ENCODE results near the gene LRRC37B. TPM values are rescaled to one million over a fixed set of nuclear protein-coding genes. Genes with fewer than 3 reads are reported as not detected.
"Not testable (repeated sequence)": the region's sequence is repeated elsewhere in the genome, so short reads cannot be mapped to it uniquely, and the experiment has no call there.

LRRC37B gene
- total RNA-seq, 1 experiment from 2014 or later: 19.1 TPM

DNA sequence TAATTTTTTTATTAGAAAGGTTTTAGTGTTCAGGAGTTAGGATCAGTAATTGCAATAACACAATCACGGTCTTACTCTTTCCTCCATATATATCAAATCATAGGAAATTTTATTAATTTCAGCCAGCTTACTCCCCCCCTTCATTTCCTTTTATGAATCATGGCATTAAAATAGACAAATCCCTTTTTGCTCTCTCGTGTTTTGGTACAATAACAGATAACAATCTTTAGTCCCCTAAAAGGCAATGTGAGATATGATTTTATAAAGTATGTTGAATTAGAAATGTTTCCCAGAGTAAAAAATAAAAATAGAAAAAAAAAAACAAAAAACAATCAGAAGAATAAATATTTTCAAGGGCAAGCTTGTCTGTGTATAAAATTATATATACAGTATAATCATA lies 92.5 kb downstream of the LRRC37B start:
- Histone ChIP-seq H3K79me1 (ENCODE audit: insufficient read depth, low read depth, low read length, poor library complexity, severe bottlenecking) (no peaks in the 10 kb centered on the region), H3T11ph (ENCODE audit: low read length) (no peak overlapping the region), H3K18ac (ENCODE audit: insufficient read length, low read depth, low read length) (no peak overlapping the region), H3K23me2 (ENCODE audit: insufficient read length, low read depth, low read length, poor library complexity, severe bottlenecking) (no peaks in the 10 kb centered on the region), H3K4ac (ENCODE audit: low read depth, low read length) (no peak overlapping the region), H2BK15ac (ENCODE audit: low read depth, low read length) (no peak overlapping the region), H3K4me2 (ENCODE audit: insufficient read depth, insufficient read length, low read length) (no peak overlapping the region), H4K5ac (ENCODE audit: insufficient read length, low read depth, low read length) (no peak overlapping the region), H2AK5ac (ENCODE audit: insufficient read length, low read length) (no peak overlapping the region), H3K79me2 (ENCODE audit: insufficient read depth, low read length) (no peaks in the 10 kb centered on the region), H2BK20ac (ENCODE audit: low read depth, low read length, poor library complexity, severe bottlenecking) (no peak overlapping the region), H4K20me1 (ENCODE audit: control insufficient read depth, insufficient read depth, insufficient read length) (no peaks in the 10 kb centered on the region), H3K9me3 (ENCODE audit: control insufficient read depth, low read depth, low read length) (no peaks in the 10 kb centered on the region), H2BK12ac (ENCODE audit: insufficient read length, low read depth, low read length) (no peak overlapping the region), H3K27ac (ENCODE audit: insufficient read length, low read depth, low read length) (no peak overlapping the region), H2BK120ac (ENCODE audit: low read depth, low read length, poor library complexity, severe bottlenecking) (no peak overlapping the region), H3K23ac (ENCODE audit: insufficient read length, low read depth, low read length) (no peak overlapping the region), H3K27me3 (ENCODE audit: insufficient read depth, low read length) (no peaks in the 10 kb centered on the region), H4K8ac (replicated peaks; ENCODE audit: insufficient read length, low read depth, low read length) (no peak overlapping the region), H3K9ac (ENCODE audit: extremely low read depth, insufficient read length, low read length) (no peak overlapping the region), H3K14ac (ENCODE audit: insufficient read depth, low read length) (no peak overlapping the region), H2AFZ (ENCODE audit: low read length) (no peak overlapping the region), H3K4me1 (ENCODE audit: insufficient read depth, low read length) (peaks cover 9% of the 10 kb centered on the region; the same call in 1 of the 2 replicates), H3K56ac (ENCODE audit: insufficient read length, low read depth, low read length) (no peak overlapping the region), H4K91ac (ENCODE audit: insufficient read length, low read depth, low read length) (no peak overlapping the region), H2BK5ac (ENCODE audit: insufficient read length, low read length) (no peak overlapping the region)
- H3K9me3 Mint-ChIP-seq: no peaks in the 10 kb centered on the region
- no peak overlapping the region for H3K27ac Mint-ChIP-seq
- TF ChIP-seq, protein P1, sequence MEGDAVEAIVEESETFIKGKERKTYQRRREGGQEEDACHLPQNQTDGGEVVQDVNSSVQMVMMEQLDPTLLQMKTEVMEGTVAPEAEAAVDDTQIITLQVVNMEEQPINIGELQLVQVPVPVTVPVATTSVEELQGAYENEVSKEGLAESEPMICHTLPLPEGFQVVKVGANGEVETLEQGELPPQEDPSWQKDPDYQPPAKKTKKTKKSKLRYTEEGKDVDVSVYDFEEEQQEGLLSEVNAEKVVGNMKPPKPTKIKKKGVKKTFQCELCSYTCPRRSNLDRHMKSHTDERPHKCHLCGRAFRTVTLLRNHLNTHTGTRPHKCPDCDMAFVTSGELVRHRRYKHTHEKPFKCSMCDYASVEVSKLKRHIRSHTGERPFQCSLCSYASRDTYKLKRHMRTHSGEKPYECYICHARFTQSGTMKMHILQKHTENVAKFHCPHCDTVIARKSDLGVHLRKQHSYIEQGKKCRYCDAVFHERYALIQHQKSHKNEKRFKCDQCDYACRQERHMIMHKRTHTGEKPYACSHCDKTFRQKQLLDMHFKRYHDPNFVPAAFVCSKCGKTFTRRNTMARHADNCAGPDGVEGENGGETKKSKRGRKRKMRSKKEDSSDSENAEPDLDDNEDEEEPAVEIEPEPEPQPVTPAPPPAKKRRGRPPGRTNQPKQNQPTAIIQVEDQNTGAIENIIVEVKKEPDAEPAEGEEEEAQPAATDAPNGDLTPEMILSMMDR (conservative IDR thresholded peaks at IDR 0.05): no peak
- H3K36me3 Mint-ChIP-seq (ENCODE audit: insufficient read depth in 1 of 3, low read depth in 3 of 3): peaks cover 0 to 5% (median 5%) of the 10 kb centered on the region in 3 experiments; a peak in 1 of 7 replicates
- no CpG with 5 or more reads among the region's 2 CpGs for WGBS (ENCODE audit: extremely low coverage, insufficient read length, low lambda C conversion rate)
- peaks cover 27 to 31% of the 10 kb centered on the region in 2 experiments for H3K4me1 Mint-ChIP-seq
- no peak overlapping the region for H3K4me3 Mint-ChIP-seq
- H3K27me3 Mint-ChIP-seq (ENCODE audit: low read depth): no peaks in the 10 kb centered on the region
- DNase-seq: no peak

DNA sequence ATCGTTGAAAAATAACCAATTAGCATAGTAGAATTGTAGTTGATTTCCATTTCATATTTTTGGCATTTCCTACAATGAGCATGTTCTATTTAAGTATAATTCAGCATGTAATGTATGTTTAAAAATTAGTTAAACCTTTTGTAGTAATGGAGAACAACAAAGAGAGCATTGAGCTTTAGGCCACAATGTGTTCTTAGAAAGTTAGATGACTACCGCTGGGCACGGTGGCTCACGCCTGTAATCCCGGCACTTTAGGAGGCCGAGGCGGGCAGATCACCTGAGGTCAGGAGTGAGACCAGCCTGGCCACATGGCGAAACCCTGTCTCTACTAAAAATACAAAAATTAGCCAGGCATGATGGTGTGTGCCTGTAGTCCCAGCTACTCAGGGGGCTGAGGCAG lies 93.1 kb downstream of the LRRC37B start:
- not testable (repeated sequence) for H3K4me3 Mint-ChIP-seq; H3K9ac ChIP-seq (ENCODE audit: extremely low read depth, insufficient read length, low read length); H4K5ac ChIP-seq (ENCODE audit: insufficient read length, low read depth, low read length); H3K9me3 ChIP-seq (ENCODE audit: control insufficient read depth, low read depth, low read length); H4K8ac ChIP-seq (replicated peaks; ENCODE audit: insufficient read length, low read depth, low read length); H3K23me2 ChIP-seq (ENCODE audit: insufficient read length, low read depth, low read length, poor library complexity, severe bottlenecking); H3K4me1 ChIP-seq (ENCODE audit: insufficient read depth, low read length); H3K79me1 ChIP-seq (ENCODE audit: insufficient read depth, low read depth, low read length, poor library complexity, severe bottlenecking); H3K23ac ChIP-seq (ENCODE audit: insufficient read length, low read depth, low read length); H3K14ac ChIP-seq (ENCODE audit: insufficient read depth, low read length); DNase-seq; H3T11ph ChIP-seq (ENCODE audit: low read length); H3K4me2 ChIP-seq (ENCODE audit: insufficient read depth, insufficient read length, low read length); H4K20me1 ChIP-seq (ENCODE audit: control insufficient read depth, insufficient read depth, insufficient read length); H2AFZ ChIP-seq (ENCODE audit: low read length); H3K27me3 ChIP-seq (ENCODE audit: insufficient read depth, low read length); H3K27me3 Mint-ChIP-seq (ENCODE audit: low read depth); H2BK12ac ChIP-seq (ENCODE audit: insufficient read length, low read depth, low read length); H3K4ac ChIP-seq (ENCODE audit: low read depth, low read length); H2BK120ac ChIP-seq (ENCODE audit: low read depth, low read length, poor library complexity, severe bottlenecking); H2BK5ac ChIP-seq (ENCODE audit: insufficient read length, low read length); H4K91ac ChIP-seq (ENCODE audit: insufficient read length, low read depth, low read length); H3K27ac ChIP-seq (ENCODE audit: insufficient read length, low read depth, low read length); H3K36me3 Mint-ChIP-seq (ENCODE audit: insufficient read depth in 1 of 3, low read depth in 3 of 3); H3K56ac ChIP-seq (ENCODE audit: insufficient read length, low read depth, low read length); H3K79me2 ChIP-seq (ENCODE audit: insufficient read depth, low read length); H3K18ac ChIP-seq (ENCODE audit: insufficient read length, low read depth, low read length); H2BK20ac ChIP-seq (ENCODE audit: low read depth, low read length, poor library complexity, severe bottlenecking); H2AK5ac ChIP-seq (ENCODE audit: insufficient read length, low read length); H3K9me3 Mint-ChIP-seq; H2BK15ac ChIP-seq (ENCODE audit: low read depth, low read length)
- Mint-ChIP-seq H3K27ac (peak overlapping the region in 2 of 3 experiments; percentile 45 to 72; a peak in 2 of 7 replicates), H3K4me1 (peaks cover 27 to 31% of the 10 kb centered on the region in 2 experiments)
- WGBS (ENCODE audit: extremely low coverage, insufficient read length, low lambda C conversion rate): no CpG with 5 or more reads among the region's 8 CpGs

Measured in H9 (cell line).